H4 (cell line): ENCODE data around the gene USHBP1. TPM values are rescaled to one million over a fixed set of nuclear protein-coding genes. Genes with fewer than 3 reads are reported as not detected.

Experiments used
- DNase-seq: peaks from one replicate; pipeline ENCODE4 v3.0.0-alpha.2; 2015; ENCODE audit warnings: low spot score
- total RNA-seq: library from RNA; depleted of rRNA; stranded (reverse); fragments of >200 nt; shearing (Covaris generic); gene quantifications from 2 replicates; pipeline ENCODE4 v1.2.3, GENCODE V29; 2014

Gene USHBP1
- total RNA-seq, 1 experiment from 2014 or later = not detected

GRCh38 chr19:17240062-17240752 is 24.3 kb downstream of the USHBP1 start:
- DNase-seq = no peak

GRCh38 chr19:17237747-17238706 is 26.5 kb downstream of the USHBP1 start:
- no peak for DNase-seq

DNA sequence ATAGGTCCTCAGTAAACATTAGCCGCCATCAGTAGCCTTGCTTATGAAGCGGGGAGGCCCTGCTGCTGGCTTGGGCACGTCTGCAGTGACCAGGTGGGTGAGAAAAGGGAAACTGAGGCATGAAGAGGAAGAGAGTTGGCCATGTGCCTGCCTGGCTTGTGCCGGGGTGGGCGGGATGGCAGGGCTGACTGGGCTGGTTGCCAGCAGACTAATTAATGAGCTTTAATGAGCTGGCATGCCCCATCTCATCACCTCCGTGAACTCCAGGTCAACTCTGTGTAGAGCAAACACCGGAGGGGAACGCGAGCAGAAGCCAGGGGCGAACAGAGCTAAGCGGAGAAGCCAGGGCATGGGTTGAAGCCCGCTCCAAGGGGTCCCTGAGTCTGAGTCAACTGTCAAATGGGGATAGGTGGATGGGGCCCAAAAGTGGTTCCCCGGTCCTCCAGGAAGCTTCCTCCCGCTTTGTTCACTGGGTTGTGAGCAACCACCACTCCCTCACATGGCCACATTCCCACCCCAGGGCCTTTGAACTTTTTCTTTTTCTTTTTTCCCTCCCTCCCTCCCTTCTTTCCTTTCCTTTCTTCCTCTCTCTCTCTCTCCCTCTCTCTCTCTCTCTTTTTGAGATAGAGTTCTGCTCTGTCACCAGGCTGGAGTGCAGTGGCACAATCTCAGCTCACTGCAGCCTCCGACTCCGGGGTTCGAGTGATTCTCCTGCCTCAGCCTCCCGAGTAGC is 27.6 kb downstream of the USHBP1 start:
- DNase-seq = no peak

DNA sequence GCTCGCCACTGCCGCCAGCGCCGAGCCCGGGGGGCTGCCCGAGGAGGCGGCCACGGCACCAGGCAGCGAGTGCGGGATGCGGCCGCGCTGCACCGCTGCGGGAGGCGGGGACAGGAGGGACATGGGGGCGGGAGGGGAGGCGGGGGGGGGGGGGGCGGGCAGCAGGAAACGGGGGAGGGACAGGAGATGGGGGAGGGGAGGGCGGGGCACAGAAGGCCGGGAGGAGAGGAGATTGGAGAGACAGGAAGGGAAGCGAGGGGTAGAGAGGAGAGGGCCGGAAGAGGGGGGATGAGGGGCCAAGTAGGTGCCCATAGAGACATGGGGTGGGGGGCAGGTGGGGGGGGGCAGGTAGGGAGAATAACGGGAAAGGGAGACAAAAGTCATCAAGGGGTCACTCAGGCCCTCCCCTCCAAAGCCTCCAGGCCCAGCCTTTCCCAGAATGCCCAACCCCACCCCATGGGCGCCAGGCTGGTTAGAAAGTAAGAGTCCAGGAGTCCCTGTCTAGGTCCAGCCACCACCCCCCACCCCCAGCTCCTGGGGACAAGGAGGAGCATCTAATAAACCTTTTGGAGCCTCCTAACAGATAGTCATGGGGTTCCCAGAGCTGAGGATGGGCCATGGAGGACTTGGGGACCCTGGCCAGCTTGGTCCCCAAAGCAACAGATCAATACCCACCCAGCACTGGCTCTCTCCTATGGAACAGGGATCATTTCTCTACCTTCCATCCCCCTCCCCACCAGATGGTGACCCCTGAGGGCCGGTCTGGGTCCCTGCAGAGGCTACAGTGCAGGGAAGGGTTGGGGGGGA is 28.4 kb downstream of the USHBP1 start:
- peak; percentile 62 for DNase-seq

DNA sequence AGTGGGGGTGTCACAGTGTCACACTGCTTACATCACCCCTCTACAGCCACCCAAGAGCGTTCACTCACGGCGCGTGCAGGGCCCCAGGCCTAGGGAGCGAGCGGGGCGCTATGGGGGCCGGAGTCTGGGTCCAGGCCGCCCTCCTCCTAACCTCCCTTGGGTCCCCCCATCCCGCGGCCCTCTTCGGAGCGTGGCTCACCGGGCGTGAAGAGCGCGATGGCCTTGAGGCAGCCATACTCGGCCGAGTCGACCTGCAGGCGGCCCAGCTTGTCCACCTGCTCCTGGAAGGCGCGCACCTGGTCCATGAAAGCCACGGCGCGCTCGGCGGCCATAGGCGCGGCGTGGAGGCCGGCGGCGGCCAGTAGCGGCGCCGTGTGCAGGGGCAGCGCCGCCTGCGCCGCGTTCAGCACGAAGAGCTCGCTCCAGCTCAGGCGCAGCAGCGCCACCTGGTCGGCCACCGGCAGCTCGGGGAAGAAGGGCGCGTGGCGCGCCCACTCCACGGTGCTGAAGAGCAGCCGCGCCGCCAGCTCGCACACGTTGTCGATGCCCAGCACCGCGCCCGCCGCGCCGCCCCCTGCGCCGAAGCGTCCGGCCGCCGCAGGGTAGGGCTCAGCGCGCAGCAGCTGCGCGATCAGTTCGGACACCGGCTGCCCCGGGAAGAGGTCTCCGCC is 29.1 kb downstream of the USHBP1 start:
- DNase-seq = peak; percentile 61

DNA sequence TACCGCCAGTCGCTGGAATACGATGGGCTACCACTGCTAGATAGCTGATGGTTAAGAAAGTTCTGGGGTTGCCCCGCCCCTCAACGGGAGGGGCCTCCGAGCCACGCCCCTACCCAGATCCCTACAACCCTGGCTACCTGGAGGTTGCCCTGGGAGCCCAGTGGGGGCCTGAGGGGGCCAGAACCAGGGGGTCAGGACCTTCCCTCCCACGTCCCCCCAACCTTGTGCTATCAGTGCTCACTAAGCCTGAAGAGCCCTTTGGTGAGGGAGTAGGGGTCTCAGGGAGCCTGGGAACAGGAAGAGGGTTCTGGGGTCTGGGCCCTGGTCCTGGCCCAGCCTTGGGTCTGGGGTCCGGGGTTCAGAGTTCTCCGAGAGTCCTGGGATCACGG is 29.6 kb downstream of the USHBP1 start:
- DNase-seq = no peak

DNA sequence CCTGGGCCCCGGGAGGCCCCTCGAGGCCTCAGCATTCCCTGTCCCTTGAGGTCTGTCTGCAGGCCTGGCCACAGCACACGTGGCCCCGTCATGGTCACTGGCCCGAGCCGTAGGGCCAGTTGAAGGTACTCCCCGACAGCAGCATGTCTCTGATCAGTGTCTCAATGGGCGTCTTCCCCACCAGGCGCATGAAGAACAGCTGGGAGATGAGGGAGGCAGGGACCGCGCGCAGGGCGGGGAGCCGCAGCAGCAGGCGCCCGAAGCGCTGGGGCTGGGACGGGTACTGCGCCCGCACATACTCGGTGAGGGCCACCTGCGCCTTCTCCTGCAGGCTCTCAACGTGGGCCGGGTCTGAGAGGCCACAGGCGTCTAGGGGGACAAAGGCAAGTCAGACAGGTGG is 32.3 kb downstream of the USHBP1 start:
- DNase-seq = no peak

- DNase-seq = no peak
Measured at GRCh38 chr19:17229890-17230289, 34.7 kb downstream of the USHBP1 start.

GRCh38 chr19:17227798-17228367 is 36.7 kb downstream of the USHBP1 start:
- no peak for DNase-seq

DNA sequence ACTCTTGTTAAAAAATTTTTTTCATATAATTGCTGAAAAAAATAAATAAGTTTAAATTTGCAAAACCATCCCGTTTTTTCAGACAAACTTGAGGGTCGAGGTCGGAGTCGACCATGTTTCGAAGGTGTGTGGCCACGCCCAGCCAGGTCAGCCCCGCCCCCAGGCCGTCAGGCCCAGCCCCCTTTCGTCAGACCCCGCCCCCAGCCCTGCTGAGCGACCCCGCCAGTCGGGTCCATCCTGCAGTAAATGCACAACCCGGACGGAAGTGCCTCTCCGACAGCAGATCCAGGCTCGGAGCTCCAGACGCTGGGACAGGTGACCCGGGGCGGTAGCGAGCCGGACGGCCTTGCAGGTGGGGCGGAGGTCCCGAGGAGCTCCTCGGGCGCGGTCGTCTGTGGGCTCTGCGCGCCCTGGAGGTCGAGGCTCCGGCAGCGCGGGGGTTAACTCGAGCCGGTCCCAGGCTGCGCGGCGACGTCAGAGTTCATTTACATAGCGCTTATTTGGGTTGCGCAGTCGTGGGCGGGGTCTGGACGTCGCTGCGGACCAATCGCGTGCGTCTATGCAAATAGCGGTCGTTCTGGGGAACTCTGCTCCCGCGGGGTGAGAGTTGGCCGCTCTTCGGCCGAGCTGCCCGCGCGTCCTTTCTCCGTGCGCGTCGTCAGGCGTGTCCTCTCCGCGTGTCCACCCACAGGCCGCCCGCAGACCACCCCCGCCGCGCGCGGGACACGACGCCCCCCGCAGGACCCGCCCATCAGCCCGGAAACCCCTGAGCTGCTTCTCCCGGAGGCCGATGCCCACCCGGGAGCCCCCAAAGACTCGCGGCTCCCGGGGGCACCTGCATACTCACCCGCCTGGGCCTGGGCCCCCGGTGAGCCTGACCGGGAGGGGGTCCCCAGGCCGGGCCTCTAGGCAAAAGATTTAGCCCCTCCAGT is 38.3 kb downstream of the USHBP1 start, which contains the start of gene OCEL1:
TSS of gene OCEL1 (plus strand) at position 225 of the 932 bp plus-strand sequence. CDS start at position 247, 22 bp downstream.
- DNase-seq = peak; percentile 99

- DNase-seq = no peak
Measured at GRCh38 chr19:17225053-17225452, 39.5 kb downstream of the USHBP1 start.

GRCh38 chr19:17220207-17220758 is 44.3 kb downstream of the USHBP1 start:
- DNase-seq = peak; percentile 83

DNA sequence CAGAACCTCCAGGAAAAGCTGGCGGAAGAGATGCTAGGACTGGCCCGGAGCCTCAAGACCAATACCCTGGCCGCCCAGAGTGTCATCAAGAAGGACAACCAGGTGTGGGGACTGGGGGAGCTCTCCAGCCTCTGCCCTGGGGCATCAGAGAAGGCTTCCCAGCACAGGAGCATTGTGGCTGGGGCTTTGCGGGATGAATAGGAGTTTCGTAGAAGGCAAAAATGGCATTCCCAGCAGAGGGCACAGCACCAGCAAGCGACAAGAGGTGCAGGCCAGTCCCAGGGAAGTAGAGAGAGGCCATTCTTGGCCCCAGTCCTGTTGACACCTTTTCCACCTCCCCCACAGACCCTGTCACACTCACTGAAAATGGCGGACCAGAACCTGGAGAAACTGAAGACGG is 45.3 kb downstream of the USHBP1 start:
- no peak for DNase-seq

GRCh38 chr19:17216058-17216670 is 48.4 kb downstream of the USHBP1 start:
- no peak for DNase-seq

DNA sequence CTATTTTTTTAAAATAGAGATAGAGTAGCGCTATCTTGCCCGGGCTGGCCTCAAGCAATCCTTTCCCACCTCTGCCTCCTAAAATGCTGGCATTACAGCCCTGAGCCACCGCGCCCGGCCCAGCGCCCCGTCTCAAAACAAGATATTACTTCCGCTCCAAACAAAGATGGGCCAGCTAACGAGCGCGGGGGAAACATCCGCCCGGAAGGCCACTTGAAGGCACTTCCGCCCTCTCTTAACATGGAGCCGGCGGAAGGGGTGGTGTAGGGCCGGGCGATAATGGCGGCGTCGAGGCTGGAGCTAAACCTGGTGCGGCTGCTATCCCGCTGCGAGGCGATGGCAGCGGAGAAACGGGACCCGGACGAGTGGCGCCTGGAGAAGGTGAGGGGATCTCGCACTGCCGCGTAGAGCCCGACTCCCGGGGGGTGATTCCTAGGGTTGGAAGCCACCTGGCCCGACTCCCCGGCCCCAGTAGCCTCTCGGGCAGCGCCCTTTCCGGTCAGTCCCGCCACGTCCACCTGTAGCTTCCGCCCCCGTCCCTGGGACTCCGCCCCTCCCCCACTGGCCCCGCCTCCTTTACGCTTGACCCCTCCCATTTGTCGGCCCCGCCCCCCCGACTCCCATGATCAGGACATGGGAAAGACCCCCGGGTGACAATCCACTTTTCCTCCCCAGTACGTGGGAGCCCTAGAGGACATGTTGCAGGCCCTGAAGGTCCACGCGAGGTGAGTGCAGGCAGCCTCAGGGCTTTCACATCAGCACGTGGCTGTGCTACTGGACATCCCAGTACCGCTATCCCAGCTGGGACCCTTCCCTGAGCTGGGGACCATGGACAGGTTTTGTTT is 49.2 kb downstream of the USHBP1 start, which contains the start of gene USE1:
TSS of gene USE1 (plus strand) at position 231 of the 845 bp plus-strand sequence. CDS start at position 280, 49 bp downstream.
- DNase-seq = peak; percentile 93

GRCh38 chr19:17214508-17215126 is 49.9 kb downstream of the USHBP1 start:
- DNase-seq = no peak

- no peak for DNase-seq
Measured at GRCh38 chr19:17213334-17213733, 51.2 kb downstream of the USHBP1 start.
